Hepatocyte (in vitro differentiated cells): Measurements from ENCODE around the gene SNAP25. TPM values are rescaled to one million over a fixed set of nuclear protein-coding genes. Genes with fewer than 3 reads are reported as not detected.

Source experiments
- DNase-seq: peaks from one replicate; pipeline ENCODE4 v3.0.0-alpha.2; 2016; ENCODE audit warnings: low spot score
- H2AFZ ChIP-seq: fragments of 200-600 bp; sonication (generic); 2 replicates; pipeline ENCODE4 v1.6.0; 2016; ENCODE audit warnings: antibody characterized with exemption, mild to moderate bottlenecking
- H3K27ac ChIP-seq: fragments of 200-600 bp; sonication (generic); 2 replicates; pipeline ENCODE4 v1.5.1; 2016; ENCODE audit warnings: mild to moderate bottlenecking
- H3K27me3 ChIP-seq: fragments of 200-600 bp; sonication (generic); 2 replicates; pipeline ENCODE4 v1.6.1; 2016
- H3K36me3 ChIP-seq: fragments of 200-600 bp; sonication (generic); replicated peaks from 2 replicates; pipeline ENCODE4 v1.5.1; 2016; ENCODE audit warnings: low read depth; ENCODE audit not compliant: insufficient read depth
- H3K4me1 ChIP-seq: fragments of 200-600 bp; sonication (generic); 2 replicates; pipeline ENCODE4 v1.5.1; 2016; ENCODE audit warnings: mild to moderate bottlenecking, moderate library complexity; ENCODE audit not compliant: insufficient read depth
- H3K4me2 ChIP-seq: fragments of 200-600 bp; sonication (generic); 2 replicates; pipeline ENCODE4 v1.6.0; 2016
- H3K4me3 ChIP-seq: fragments of 200-600 bp; sonication (generic); 2 replicates; pipeline ENCODE4 v1.5.1; 2016; ENCODE audit warnings: mild to moderate bottlenecking
- H3K79me2 ChIP-seq: fragments of 200-600 bp; sonication (generic); 2 replicates; pipeline ENCODE4 v1.6.0; 2017; ENCODE audit warnings: mild to moderate bottlenecking
- H3K9me2 ChIP-seq: fragments of 200-600 bp; sonication (generic); replicated peaks from 2 replicates; pipeline ENCODE4 v1.6.0; 2017; ENCODE audit warnings: mild to moderate bottlenecking; ENCODE audit not compliant: insufficient read depth
- H3K9me3 ChIP-seq: fragments of 200-600 bp; sonication (generic); 2 replicates; pipeline ENCODE4 v1.5.1; 2016; ENCODE audit warnings: low read depth, mild to moderate bottlenecking
- H4K20me1 ChIP-seq: fragments of 200-600 bp; sonication (generic); 2 replicates; pipeline ENCODE4 v1.6.0; 2016; ENCODE audit warnings: mild to moderate bottlenecking; ENCODE audit not compliant: insufficient read depth, poor library complexity, severe bottlenecking
- CTCF ChIP-seq: fragments of 200-600 bp; sonication (generic); IDR thresholded peaks from 2 replicates; pipeline ENCODE4 v1.5.1; 2016; ENCODE audit warnings: antibody characterized with exemption, mild to moderate bottlenecking; ENCODE audit not compliant: poor library complexity
- EZH2 ChIP-seq: fragments of 200-600 bp; sonication (generic); IDR thresholded peaks from 2 replicates; pipeline ENCODE4 v1.6.1; 2016; ENCODE audit warnings: antibody characterized with exemption, mild to moderate bottlenecking, borderline replicate concordance
- EZH2phosphoT487 ChIP-seq: fragments of 200-600 bp; sonication (generic); IDR thresholded peaks from one replicate; pipeline ENCODE4 v1.6.1; 2018; ENCODE audit warnings: antibody characterized with exemption, mild to moderate bottlenecking, low read depth, moderate library complexity; ENCODE audit not compliant: unreplicated experiment, severe bottlenecking
- WGBS: methylation state at CpG from one replicate; pipeline ENCODE4 v1.1.6; 2016; ENCODE audit warnings: low lambda C conversion rate; ENCODE audit errors: missing lambda C conversion rate; 5-methylcytosine and 5-hydroxymethylcytosine counted together
- polyA plus RNA-seq: library from polyadenylated mRNA; unstranded; fragments of >200 nt; fragmentation: Nextera tagmentation; extraction: Ambion mirVana; gene quantifications from 2 replicates; pipeline ENCODE4 v1.2.1, GENCODE V29; 2016
- total RNA-seq: library from RNA; depleted of rRNA; stranded (reverse); fragments of >200 nt; gene quantifications from 2 replicates; pipeline ENCODE4 v1.2.3, GENCODE V29; 2014

The SNAP25 gene
- total and polyA plus RNA-seq, 2 experiments from 2014 or later = 3.7 to 5.2 TPM

- TF ChIP-seq CTCF (no peak), EZH2 (no peak), EZH2phosphoT487 (no peak)
- Histone ChIP-seq H3K4me2 (no peak overlapping the region), H4K20me1 (no peaks in the 10 kb centered on the region), H2AFZ (no peak overlapping the region), H3K9me3 (no peaks in the 10 kb centered on the region), H3K4me3 (no peak overlapping the region), H3K27ac (no peak overlapping the region), H3K36me3 (no peaks in the 10 kb centered on the region), H3K4me1 (no peaks in the 10 kb centered on the region), H3K9me2 (no peaks in the 10 kb centered on the region), H3K79me2 (no peaks in the 10 kb centered on the region), H3K27me3 (no peaks in the 10 kb centered on the region)
- DNase-seq = no peak
- 90% methylated on average over 5 of the region's 5 CpGs for whole genome bisulfite sequencing
These were observed 70.5 kb downstream of the SNAP25 start for GRCh38 chr20:10288954-10289646.

- 91% methylated on average over 2 of the region's 2 CpGs for WGBS
- DNase-seq = no peak
- no peak overlapping the region for H3K27ac ChIP-seq
These were observed 73.1 kb downstream of the SNAP25 start for GRCh38 chr20:10291568-10292248.

GRCh38 chr20:10297223-10297622 lies 78.6 kb downstream of the SNAP25 start:
- H3K9me3 ChIP-seq = no peaks in the 10 kb centered on the region
- TF ChIP-seq EZH2phosphoT487 = no peak
- no peak for TF ChIP-seq CTCF
- TF ChIP-seq EZH2 = no peak
- no peak overlapping the region for H3K4me3 ChIP-seq
- 88% methylated on average over 1 of the region's 1 CpG for WGBS
- no peak for DNase-seq
- H3K27me3 ChIP-seq = no peaks in the 10 kb centered on the region
- H3K36me3 ChIP-seq = no peaks in the 10 kb centered on the region
- H3K9me2 ChIP-seq = no peaks in the 10 kb centered on the region
- no peaks in the 10 kb centered on the region for H3K4me1 ChIP-seq
- no peak overlapping the region for H2AFZ ChIP-seq
- no peak overlapping the region for H3K4me2 ChIP-seq
- no peaks in the 10 kb centered on the region for H3K79me2 ChIP-seq
- H3K27ac ChIP-seq = no peak overlapping the region
- H4K20me1 ChIP-seq = no peaks in the 10 kb centered on the region

More at GRCh38 chr20:10291568-10292248, 73.1 kb downstream of the SNAP25 start:
- Histone ChIP-seq H3K9me3 (no peaks in the 10 kb centered on the region), H3K9me2 (no peaks in the 10 kb centered on the region), H2AFZ (no peak overlapping the region), H3K4me1 (no peaks in the 10 kb centered on the region), H3K36me3 (no peaks in the 10 kb centered on the region), H3K4me3 (no peak overlapping the region), H3K79me2 (no peaks in the 10 kb centered on the region), H3K4me2 (no peak overlapping the region), H3K27me3 (no peaks in the 10 kb centered on the region), H4K20me1 (no peaks in the 10 kb centered on the region)
- TF ChIP-seq CTCF (no peak), EZH2 (no peak), EZH2phosphoT487 (no peak)
